Neutrophil (primary cell): ENCODE results near the gene NRSN2.

ENCODE experiments used
- H3K27ac ChIP-seq: fragments of 200-600 bp; sonication (generic); 2 replicates; pipeline ENCODE4 v1.5.1; 2016; ENCODE audit warnings: mild to moderate bottlenecking, moderate library complexity
- H3K27me3 ChIP-seq: fragments of 200-600 bp; sonication (generic); 2 replicates; pipeline ENCODE4 v1.6.0; 2016; ENCODE audit warnings: mild to moderate bottlenecking
- H3K36me3 ChIP-seq: fragments of 200-600 bp; sonication (generic); 2 replicates; pipeline ENCODE4 v1.5.1; 2017
- H3K4me1 ChIP-seq, 2 experiments: fragments of 200-600 bp in 1 of 2; sonication (generic) in 1 of 2; 1 replicate in 1 of 2; 2 replicates in 1 of 2; pipeline versions ENCODE4 v1.5.1 to v1.6.1; 2013 to 2016; ENCODE audit warnings: low read depth in 1 of 2, low read length in 1 of 2, mild to moderate bottlenecking in 1 of 2, moderate library complexity in 1 of 2; ENCODE audit not compliant: control insufficient read depth in 1 of 2, insufficient read depth in 1 of 2
- H3K4me3 ChIP-seq, 2 experiments: fragments of 200-600 bp in 1 of 2; sonication (generic) in 1 of 2; 1 replicate in 1 of 2; 2 replicates in 1 of 2; pipeline ENCODE4 v1.5.1; 2013 to 2016; ENCODE audit warnings: low read depth in 1 of 2, low read length in 1 of 2, mild to moderate bottlenecking in 1 of 2, moderate library complexity in 1 of 2
- H3K9me3 ChIP-seq: fragments of 200-600 bp; sonication (generic); 2 replicates; pipeline ENCODE4 v1.5.1; 2016
- TF ChIP-seq, protein P1 (sequence below): fragments of 200-600 bp; sonication (generic); IDR thresholded peaks from 2 replicates; pipeline ENCODE4 v1.5.1; 2016; ENCODE audit warnings: antibody characterized with exemption

NRSN2 gene

DNA sequence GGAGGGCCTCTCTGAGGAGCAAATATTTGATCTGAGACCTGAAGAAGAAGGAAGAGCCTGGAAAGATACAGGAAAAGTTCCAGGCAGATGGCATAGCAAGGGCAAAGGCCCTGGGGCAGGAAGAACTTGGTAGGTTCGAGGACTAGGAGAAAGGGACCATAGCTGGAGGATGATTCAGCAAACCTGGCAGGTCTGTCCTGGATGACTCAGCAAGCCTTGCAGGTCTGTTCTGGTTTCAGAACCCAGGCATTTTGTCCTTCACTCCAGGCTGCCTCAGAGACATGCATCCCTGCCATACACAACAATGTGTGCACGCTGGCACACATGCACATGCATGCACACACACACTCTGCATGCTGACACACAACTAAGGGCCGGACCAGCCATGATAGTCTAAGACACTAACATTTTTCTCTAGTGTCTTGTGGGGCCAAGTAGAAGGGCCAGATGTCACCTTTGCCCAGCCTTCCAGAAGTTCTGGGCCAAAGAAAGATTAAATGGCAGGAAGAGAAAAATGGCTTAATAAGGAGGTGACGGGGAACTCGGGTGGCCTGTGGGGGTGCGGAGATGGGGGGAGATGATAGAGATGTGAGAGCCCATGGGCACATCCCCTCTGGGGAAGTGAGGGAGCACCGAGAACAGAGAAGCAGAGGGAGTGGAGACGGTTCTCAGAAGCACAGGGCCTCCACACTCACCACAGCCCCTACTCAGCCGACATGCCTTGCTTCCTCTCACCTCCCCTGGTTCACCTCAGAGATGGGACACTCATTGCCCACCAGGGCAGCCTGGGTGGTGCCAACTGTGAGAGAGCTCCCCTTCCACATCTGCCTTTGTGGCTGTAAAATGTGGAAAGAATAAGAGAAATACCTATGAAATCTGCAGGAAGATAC is 18.2 kb downstream of the NRSN2 start:
- Histone ChIP-seq H3K36me3 (no peaks in the 10 kb centered on the region), H3K27ac (peak overlapping the region; percentile 56), H3K27me3 (no peaks in the 10 kb centered on the region), H3K4me3 (no peak overlapping the region), H3K9me3 (no peaks in the 10 kb centered on the region), H3K4me1 (peaks cover 35 to 58% of the 10 kb centered on the region in 2 experiments)
- TF ChIP-seq, protein P1, sequence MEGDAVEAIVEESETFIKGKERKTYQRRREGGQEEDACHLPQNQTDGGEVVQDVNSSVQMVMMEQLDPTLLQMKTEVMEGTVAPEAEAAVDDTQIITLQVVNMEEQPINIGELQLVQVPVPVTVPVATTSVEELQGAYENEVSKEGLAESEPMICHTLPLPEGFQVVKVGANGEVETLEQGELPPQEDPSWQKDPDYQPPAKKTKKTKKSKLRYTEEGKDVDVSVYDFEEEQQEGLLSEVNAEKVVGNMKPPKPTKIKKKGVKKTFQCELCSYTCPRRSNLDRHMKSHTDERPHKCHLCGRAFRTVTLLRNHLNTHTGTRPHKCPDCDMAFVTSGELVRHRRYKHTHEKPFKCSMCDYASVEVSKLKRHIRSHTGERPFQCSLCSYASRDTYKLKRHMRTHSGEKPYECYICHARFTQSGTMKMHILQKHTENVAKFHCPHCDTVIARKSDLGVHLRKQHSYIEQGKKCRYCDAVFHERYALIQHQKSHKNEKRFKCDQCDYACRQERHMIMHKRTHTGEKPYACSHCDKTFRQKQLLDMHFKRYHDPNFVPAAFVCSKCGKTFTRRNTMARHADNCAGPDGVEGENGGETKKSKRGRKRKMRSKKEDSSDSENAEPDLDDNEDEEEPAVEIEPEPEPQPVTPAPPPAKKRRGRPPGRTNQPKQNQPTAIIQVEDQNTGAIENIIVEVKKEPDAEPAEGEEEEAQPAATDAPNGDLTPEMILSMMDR: no peak

DNA sequence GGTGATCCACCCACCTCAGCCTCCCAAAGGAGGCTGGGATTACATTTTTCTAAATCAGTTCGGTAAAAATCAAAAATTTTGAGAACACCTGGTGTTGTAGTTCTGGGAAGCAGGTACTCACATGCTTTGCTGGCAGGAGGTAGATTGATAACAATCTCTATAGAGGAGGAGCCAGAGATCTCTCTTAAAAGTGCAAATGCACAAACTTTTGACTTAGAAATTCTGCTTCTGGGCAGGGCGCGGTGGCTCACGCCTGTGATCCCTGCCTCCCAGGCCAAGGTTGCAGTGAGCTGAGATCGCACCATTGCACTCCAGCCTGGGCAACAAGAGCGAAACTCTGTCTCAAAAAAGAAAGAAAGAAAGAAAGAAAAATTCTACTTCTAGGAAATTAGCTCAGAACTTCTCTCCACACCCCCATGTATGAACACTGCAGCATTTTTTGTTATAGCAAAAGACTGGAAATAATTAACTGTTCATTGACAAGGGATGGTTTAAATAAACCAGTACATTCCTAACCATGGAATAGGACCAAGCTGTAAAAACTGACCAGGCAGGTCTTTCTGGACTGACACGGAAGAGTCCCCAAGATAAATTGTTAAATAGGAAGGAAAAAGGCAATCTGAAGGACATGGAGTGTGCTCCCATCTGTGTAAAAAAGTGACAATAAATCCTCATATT is 19.3 kb downstream of the NRSN2 start:
- TF ChIP-seq, protein P1: no peak
- Histone ChIP-seq H3K4me1 (peaks cover 36 to 67% of the 10 kb centered on the region in 2 experiments), H3K27ac (no peak overlapping the region)

DNA sequence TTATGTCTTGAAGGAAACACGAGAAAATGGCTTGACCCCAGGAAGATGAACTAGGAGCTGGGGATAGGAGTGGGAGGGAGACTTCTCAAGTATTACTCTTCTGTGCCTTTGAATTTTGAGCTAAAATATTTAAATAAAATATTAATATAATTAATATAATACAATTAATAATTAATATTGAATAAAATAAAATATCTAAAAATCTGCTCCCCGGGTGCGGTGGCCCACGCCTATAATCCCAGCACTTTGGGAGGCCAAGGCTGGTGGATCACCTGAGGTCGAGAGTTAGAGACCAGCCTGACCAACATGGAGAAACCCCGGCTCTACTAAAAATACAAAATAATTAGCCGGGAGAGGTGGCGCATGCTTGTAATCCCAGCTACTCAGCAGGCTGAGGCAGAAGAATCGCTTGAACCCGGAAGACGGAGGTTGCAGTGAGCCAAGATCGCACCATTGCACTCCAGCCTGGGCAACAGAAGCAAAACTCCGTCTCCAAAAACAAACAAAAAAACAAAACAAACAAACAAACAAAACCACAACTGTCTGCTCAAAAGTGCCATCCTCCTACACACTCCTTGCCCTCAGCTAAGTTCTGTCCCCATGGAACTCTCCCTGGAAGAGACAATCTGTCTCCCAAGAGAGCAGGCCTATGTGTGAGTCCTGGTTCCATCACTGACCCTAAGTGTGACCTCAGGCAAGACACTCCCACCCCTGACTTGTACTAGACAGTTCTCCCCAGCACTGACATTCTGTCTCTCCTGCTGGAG is 20.0 kb downstream of the NRSN2 start:
- Histone ChIP-seq H3K36me3 (no peaks in the 10 kb centered on the region), H3K4me3 (no peak overlapping the region), H3K27ac (peak overlapping the region; percentile 70), H3K4me1 (peaks cover 42 to 71% of the 10 kb centered on the region in 2 experiments), H3K27me3 (no peaks in the 10 kb centered on the region), H3K9me3 (no peaks in the 10 kb centered on the region)
- TF ChIP-seq, protein P1: no peak

More for the DNA sequence above, 19.3 kb downstream of the NRSN2 start:
- Histone ChIP-seq H3K9me3 (no peaks in the 10 kb centered on the region), H3K4me3 (no peak overlapping the region), H3K36me3 (no peaks in the 10 kb centered on the region), H3K27me3 (no peaks in the 10 kb centered on the region)

DNA sequence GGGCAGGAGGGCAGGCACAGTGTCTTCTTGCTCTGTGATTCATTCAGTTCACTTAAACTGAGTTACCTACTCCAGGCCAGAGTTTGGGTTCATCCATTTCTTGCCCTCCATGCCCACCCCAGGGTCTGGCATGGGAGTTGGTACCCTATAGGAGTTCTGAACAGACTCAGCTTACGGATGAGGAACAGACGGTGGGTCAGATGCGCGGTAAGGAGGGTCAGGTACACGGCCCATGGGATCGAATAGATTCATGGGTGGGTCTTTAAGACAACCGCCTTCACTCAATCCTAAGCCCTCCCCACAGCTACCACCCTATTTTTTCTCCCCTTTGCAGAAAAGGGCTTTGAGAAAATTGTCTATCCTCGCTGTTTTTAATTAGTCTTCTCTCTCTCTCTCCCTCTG is 20.6 kb downstream of the NRSN2 start:
- TF ChIP-seq, protein P1: no peak
- Histone ChIP-seq H3K27ac (peak overlapping the region; percentile 70), H3K4me3 (no peak overlapping the region), H3K9me3 (no peaks in the 10 kb centered on the region), H3K4me1 (peaks cover 42 to 71% of the 10 kb centered on the region in 2 experiments), H3K27me3 (no peaks in the 10 kb centered on the region), H3K36me3 (no peaks in the 10 kb centered on the region)

DNA sequence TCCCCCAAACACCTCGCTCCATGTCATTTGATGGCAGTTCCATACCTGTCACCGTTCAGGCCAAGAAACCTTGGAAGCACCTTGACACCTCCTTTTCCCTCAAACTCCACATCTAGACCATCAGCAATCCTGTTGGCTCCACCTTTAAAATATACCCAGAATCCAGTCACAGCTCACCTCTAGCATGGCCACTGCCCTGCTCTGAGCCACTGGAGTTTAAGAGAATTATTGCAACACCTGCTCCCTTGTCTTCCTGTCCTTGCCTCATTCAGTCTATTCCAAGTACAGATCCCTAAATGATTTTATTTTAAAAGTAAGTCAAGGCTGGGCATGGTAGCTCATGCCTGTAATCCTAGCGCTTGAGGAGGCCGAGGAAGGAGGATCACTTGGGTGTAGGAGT is 22.0 kb downstream of the NRSN2 start:
- H3K9me3 ChIP-seq: no peaks in the 10 kb centered on the region
- H3K27me3 ChIP-seq: no peaks in the 10 kb centered on the region
- TF ChIP-seq, protein P1: no peak
- peaks cover 47 to 71% of the 10 kb centered on the region in 2 experiments for H3K4me1 ChIP-seq
- no peak overlapping the region for H3K4me3 ChIP-seq
- peak overlapping the region; percentile 70 for H3K27ac ChIP-seq
- H3K36me3 ChIP-seq: no peaks in the 10 kb centered on the region
